Retinal pigment epithelial cell (primary cell): ENCODE data around the gene UBR3.

Experiments used
- DNase-seq: peaks from one replicate; pipeline ENCODE4 v3.0.0-alpha.2; 2010; ENCODE audit warnings: low read depth
- H3K4me3 ChIP-seq: 2 replicates; pipeline ENCODE4 v1.5.1; 2011; ENCODE audit warnings: mild to moderate bottlenecking, low read length, control low read depth, moderate library complexity
- TF ChIP-seq, protein P1 (sequence below): conservative IDR thresholded peaks from 2 replicates; pipeline ENCODE4 v1.5.1; 2011; ENCODE audit warnings: low read depth, low read length, control low read depth, inconsistent platforms

UBR3 gene

DNA sequence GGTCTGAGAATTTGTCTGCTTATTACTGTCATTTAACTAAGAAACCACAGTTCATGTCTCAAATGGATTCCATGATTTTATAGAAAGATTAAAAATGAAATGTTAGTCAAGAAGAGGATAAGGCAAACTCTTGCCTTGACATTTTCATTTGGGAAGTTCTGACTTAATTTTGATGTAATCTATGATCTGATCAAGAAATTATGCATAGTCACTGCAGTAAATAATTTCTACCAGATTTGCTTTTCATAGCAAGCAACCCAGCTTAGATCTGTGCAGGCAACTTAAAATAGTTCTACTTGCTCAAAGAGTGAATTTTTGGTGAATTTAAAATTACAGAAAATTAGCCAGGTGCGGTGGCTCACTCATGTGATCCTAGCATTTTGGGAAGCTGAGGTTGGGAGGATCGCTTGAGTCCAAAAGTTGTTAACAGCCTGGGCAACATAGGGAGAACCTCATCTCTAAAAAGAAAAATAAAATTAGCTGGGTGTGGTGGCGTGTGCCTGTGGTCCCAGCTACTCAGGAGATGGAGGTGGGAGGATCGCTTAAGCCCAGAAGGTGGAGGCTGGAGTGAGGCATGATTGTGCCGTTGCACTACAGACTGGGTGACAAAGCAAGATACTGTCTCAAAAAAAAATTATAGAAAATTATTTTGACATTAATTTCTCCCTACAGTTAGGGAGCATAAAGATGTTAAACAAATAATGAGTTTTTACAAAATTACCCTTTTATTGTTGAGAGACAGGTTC lies 192.0 kb downstream of the UBR3 start:
- TF ChIP-seq, protein P1, sequence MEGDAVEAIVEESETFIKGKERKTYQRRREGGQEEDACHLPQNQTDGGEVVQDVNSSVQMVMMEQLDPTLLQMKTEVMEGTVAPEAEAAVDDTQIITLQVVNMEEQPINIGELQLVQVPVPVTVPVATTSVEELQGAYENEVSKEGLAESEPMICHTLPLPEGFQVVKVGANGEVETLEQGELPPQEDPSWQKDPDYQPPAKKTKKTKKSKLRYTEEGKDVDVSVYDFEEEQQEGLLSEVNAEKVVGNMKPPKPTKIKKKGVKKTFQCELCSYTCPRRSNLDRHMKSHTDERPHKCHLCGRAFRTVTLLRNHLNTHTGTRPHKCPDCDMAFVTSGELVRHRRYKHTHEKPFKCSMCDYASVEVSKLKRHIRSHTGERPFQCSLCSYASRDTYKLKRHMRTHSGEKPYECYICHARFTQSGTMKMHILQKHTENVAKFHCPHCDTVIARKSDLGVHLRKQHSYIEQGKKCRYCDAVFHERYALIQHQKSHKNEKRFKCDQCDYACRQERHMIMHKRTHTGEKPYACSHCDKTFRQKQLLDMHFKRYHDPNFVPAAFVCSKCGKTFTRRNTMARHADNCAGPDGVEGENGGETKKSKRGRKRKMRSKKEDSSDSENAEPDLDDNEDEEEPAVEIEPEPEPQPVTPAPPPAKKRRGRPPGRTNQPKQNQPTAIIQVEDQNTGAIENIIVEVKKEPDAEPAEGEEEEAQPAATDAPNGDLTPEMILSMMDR: no peak
- H3K4me3 ChIP-seq: no peak overlapping the region
- DNase-seq: no peak

DNA sequence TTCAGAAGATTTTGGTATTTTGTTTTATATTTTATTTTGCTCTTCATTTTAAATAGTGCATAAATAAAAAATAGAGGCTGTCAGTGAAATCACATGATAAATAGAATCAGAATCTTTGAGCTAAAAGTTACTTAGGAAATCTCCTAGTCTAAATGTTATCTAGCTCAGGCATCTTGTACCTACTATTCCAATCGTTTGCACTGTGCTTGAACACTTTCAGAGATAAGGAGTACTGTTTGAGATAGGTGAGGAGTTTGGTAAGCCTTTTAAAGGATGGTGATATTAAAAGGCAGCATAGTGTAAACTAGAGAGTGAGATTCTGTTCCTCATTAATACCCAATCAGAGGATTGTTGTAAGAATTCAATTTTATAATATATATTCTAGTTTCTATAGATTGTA lies 193.5 kb downstream of the UBR3 start:
- TF ChIP-seq, protein P1: no peak
- no peak overlapping the region for H3K4me3 ChIP-seq
- DNase-seq: no peak

DNA sequence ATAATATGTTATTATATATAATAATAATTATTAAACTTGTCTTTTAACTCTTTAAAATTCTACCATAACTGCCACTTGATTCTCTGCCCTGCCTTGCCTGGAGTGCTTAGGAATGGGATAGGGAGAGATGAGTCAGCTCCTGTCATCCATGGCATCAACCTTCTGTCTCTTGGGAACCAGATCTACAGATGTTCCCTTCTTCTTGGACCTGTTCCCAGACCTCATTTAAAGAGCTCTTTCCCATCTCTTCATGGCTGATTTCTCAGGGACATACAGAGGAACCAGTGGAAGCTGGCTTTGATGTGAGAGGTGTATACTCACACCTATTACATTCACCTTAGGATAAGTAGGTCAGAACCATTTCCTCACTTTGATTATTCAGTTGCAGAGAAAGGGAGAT lies 195.4 kb downstream of the UBR3 start:
- DNase-seq: no peak
- TF ChIP-seq, protein P1: no peak

DNA sequence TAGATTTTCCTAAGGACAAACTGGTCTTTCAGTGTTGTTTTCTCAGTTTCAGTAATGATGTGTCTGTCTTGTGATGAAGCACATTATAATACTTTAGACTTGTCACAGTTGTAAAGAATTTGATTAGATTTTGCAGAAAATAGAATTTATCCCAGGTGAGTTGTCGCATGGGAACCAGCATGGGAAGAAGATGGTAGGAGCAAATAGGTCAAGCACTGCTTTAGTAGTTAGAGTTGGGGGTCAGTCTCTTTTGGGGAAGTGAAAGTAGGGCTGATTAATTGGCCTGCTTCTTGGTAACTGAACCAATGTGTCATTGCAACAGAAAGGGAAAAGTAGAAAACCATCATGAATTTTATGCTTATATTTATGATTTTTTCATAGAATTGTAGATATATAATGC lies 197.5 kb downstream of the UBR3 start:
- DNase-seq: no peak
- no peak overlapping the region for H3K4me3 ChIP-seq
- TF ChIP-seq, protein P1: no peak

More for the DNA sequence above, 195.4 kb downstream of the UBR3 start:
- no peak overlapping the region for H3K4me3 ChIP-seq

DNA sequence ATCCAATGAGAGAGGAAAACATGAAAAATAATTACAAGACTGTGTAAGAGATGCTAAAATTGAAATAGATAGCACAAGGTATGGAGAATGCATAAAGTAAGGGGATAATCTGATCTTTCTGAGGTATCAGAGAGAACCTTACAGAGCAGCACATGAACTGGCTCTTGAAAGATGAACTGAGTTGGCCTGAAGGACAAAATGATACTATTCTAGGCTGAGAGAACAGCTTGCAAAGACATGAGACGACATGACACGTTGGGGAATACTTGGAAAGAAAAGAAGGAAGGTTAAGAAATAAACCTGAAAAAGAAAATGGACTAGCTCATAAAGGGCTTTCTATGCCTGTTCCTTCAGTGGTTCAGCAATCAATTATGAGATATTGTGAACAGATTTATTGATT lies 198.0 kb downstream of the UBR3 start:
- H3K4me3 ChIP-seq: no peak overlapping the region
- no peak for DNase-seq
- TF ChIP-seq, protein P1: no peak

DNA sequence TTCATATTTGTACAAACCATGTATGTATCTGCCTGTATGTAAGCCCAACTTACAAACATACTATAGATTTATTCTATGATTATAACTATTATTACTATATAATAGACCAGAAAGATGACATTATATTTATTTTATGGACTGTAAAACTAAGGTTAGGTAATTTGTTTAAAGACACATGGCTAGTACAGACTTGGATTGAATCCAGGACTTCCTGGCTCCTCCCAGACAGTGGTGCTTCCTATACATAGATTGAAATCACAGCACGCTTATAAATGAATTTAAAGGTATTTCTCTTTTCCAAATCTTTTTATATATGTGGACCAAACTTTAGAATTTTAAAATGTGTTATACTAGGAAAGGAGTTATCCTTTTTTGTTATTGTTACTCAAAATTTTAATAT lies 199.1 kb downstream of the UBR3 start:
- DNase-seq: no peak
- H3K4me3 ChIP-seq: no peak overlapping the region
- TF ChIP-seq, protein P1: no peak

DNA sequence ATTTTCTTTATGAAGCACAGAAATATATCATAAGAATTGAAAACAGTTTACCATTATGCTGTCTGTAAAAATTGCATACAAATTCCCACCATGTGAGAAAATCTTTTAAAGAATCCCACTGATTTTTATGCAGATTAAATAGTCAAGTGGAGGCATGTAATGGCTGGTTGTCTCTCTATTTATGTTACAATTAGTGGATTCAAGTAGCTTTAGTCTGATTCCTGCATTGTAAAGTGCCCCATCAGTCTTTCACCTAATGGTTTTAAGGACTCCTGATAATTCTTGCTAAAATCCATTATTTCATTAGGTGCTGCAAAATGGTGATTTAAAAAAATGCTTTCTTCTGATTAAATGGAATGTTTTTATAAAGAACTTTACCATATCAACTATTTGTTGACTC lies 202.3 kb downstream of the UBR3 start:
- no peak overlapping the region for H3K4me3 ChIP-seq
- TF ChIP-seq, protein P1: no peak
- no peak for DNase-seq
